DMS 273 treated with DMSO at 0.1 percent for 48 hours (cell line): Measurements from ENCODE around the gene ALDH1A1.

Experiments used
- DNase-seq: peaks from one replicate; lab custom pipeline; 2025; lab: John Stamatoyannopoulos, UW

ALDH1A1 gene

GRCh38 chr9:72979405-72980100 lies 26.7 kb upstream of the ALDH1A1 start:
- DNase-seq, result no peak

DNA sequence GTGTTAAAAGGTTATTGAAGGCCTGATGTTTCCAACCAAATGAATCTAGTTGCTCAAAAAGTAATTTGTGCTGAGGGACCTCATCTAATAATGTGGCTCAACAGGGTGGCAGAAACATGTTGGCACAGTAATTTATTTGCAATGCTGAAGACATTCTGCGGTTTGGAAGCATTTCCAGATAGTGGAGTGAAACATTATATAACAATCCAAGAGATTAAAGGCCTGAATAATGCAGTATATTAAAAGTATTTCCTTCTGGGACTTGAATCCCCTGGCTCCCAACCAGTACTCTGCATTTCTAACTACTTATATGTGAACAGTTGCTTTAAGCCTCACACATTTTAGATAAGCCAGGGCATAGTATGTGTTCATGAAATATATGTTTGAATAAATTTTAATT lies 25.9 kb upstream of the ALDH1A1 start:
- DNase-seq, result no peak

DNA sequence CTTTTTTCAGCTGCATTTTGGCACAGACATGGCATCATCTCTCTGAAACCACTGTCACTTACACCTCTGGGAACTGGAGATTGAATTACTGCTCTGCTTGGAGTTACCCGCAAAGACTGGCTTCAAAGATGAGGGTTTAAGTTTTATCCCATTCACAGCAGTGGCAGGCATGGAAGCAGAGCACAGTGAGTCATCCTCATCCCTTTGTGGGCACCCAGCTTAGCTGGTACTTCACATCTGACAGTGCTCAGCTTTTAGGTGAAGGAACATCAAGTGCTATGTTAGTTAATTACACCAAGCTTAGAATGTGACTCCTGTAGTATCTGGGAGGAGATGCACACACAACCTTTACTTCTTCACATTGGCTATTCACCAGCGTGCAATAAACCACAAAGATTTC lies 24.8 kb upstream of the ALDH1A1 start:
- DNase-seq, result no peak

GRCh38 chr9:72974501-72974900 lies 21.6 kb upstream of the ALDH1A1 start:
- DNase-seq, result no peak

DNA sequence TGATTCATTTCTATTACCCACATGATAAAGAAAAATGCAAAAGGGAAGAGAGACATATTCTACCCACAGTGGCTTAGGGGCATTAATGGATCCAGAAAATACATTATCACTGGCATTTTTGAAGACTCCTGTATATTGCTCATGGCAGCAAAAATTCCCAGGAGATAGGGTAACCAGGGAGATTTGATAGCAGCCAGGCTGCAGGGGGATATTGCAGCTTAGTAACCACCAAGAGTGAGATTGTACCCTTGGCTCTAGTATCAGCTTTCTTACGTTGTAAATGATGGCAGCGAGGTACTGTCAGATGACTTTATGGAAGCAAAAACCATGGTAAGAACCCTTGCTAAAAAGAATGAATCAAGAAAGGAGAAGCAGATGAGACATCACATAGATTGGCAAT lies 19.8 kb upstream of the ALDH1A1 start:
- DNase-seq, result no peak

DNA sequence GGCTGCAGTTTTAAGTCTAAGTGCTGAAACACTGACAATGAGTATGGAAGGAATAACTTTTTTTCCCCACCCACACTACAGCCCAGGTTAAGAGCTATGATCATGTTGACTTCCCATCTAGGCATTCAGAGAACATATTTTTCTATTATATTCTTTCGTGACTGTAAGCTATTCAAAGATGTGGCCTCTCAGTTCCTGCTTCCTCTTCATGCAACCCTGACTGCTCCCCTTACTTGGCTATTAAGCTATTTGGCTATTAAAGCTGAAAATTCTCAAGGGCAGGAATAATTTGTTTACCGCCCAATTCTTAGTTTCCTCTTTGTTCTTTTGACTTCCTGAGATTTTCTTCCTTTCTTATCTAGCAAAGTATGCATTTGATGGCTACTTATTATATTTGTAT lies 18.6 kb upstream of the ALDH1A1 start:
- no peak for DNase-seq

DNA sequence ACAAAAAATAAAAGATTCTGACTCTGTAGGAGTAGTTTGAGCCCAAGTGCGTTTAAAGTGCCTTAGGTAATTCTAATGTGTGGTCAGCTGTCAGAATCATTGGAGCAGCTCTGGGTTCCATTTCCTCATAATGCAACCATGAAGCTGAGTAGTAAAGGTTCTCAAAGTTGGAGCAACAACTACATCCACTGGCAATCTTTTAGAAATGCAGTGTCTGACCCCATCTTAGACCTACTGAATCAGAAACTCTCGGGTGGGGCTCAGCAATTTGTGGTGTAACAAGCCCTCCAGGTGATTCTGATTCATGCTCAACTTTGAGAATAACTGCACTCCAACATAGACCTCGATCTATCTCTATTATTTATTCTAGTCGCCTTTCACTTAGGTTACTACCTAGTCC lies 7.6 kb upstream of the ALDH1A1 start:
- no peak for DNase-seq

GRCh38 chr9:72958485-72959281 lies 5.8 kb upstream of the ALDH1A1 start:
- no peak for DNase-seq

GRCh38 chr9:72955571-72955970 lies 2.7 kb upstream of the ALDH1A1 start:
- DNase-seq, result no peak

- no peak for DNase-seq
These were observed 2.2 kb upstream of the ALDH1A1 start for GRCh38 chr9:72955126-72955455.

DNA sequence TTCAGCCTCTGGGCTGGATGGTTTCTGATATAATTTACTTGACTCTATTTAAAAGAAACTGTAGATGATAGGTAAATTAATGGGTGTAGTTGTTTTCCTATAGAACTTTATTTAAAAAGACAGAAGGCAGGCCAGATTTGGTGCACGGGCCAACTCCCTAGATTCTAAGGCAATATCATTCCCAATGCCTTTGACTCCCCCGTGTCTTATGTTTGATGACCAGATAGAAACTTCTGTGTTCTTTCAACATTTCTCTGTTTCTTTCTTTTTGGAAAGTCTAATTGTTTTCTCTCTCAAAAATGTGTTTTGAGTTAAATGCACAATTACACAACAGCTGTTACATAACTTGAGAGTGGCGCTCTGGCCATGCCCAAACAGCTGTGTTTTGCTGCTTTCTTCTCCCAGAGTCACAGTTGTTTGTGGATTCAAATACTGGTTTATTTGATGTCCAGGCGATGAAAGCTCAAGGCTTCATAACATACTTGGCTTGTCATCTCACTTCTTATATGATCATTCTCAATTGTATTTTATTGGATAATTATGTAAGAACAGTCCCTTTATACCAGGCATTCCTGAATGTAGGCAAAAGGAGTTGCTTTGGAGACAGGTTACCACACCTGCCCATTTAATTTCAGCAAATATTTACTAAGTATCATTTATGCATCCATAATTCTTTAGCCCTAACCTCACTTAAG lies 1.7 kb upstream of the ALDH1A1 start:
- no peak for DNase-seq

DNA sequence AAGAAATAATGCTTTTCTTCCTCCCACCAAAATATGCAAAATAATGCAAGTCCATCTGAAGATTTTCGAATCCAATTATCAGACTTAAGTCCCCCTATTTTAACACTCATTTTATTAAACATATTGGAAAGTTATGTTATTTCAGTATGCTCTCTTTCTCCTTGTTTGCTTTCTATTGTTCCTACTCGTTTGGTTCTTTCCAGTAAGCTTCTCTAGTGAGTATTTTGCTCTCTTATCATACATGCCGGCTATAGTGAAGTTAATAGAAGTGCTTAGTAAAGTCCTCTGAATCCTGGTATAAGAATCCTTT lies 517 bp downstream of the ALDH1A1 start:
- DNase-seq, result no peak

- DNase-seq, result no peak
These were observed 1.1 kb downstream of the ALDH1A1 start for GRCh38 chr9:72951520-72952380.

DNA sequence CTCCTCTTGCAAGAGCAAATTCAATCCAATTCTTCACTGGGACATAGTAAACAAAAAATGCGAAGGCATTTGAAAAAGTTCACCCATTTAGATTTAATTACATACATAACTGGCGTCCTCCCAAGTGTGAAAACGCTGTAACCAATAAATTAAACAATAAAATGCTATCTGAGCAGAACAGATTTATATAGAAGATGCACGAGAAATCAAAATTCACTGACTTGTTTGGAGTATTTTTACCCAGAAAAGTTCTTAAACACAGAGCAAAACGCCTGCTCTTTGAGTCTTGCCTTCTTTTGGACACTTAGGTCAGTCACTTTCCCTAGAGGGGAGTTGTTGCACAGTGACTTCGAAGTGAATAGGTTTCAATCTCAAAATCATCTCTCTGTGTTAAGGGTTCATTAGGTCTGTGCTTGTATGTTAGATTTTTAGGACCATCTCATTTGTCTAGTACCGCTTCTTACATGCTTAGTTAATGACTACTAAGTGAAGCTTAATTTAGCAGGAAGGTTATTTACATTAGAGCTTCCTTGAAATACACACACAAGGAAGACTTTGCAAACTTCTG lies 1.9 kb downstream of the ALDH1A1 start:
- DNase-seq, result no peak

DNA sequence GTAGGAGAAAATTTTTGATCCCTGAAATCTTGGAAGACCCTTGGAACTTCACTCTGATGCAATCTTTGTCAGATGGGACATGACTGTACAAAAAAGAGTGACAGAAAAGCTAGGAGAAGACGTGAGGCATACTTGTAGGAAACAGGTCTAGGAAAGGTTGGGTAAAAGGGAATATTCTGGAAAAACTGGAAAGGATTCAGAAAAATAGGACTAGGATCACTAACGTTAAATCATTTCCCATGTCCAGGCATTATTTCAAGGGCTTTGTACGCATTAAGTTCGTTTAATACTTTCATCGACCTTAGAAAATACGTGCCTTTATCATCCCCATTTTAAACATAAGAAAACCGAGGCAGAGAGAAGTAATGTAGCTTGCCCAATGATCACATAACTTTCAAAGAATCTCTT lies 2.9 kb downstream of the ALDH1A1 start:
- DNase-seq, result no peak

DNA sequence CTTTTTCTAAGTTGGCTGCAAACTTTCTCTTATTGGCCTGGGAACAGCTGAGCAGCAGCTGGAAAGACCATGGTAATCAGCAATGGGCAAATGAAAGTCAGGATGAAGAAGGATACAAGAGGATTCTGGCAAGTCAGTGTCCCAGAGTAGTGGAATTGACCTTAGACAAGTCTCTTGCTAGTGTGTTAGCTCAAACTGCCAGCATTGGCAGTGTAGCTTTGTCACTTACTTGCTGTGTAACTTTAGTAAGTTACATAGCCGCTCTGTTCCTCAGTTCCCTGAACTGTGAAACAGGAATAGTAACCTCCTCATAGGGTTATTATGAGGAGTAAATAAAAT lies 3.6 kb downstream of the ALDH1A1 start:
- DNase-seq, result no peak

DNA sequence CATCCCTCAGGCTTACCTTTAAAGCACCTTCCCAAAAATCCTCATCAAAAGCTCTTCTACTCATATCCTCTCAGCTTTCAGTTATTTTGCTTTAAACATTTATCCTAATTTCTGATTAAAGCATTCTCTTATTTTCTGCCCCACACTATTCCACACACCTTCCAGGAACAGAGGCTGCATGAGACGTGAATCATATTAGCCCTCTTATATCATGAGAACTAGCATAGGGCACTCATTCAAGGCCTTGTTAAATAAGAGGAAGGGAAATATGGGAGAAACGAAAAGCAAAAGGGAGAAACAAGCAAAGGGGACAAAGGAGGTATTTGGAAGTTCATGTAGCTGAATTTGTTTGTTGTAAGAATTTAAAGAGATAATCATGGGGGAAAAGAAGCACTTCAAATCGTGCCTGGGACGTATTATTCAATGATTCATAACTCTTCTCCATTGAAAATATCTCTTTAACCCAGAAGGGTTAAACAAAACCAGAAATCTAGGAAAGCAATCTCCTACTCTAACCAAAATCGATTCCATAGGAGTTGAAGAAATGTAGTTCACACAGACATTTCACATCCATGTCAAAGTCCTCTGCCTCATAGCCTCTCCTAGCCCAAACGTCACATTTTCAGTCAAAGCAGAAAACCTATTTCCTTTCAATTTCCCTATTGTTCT lies 4.1 kb downstream of the ALDH1A1 start:
- DNase-seq, result no peak

DNA sequence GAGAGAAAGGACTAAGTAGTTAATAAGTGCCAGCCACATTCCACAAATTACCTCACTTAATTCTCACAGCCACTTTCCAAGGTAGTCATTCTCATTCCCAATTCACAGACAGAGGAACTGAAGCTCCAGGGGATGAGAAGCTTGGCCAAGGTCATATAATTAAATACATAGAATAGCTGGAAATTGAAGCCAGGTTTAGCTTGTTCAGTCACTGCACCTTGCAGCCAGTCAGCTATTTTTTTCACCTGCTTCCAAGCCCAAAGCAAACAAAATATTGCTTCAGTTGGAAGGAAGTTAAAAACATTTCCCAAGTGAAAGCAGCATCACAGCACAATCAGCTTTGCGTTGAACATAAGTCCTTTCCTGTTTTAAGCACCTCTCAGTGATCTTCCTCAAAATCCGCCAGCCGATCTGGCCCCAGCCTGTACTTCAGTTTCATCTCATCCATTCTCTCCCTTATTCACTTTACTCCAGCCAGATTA lies 4.8 kb downstream of the ALDH1A1 start:
- DNase-seq, result no peak

DNA sequence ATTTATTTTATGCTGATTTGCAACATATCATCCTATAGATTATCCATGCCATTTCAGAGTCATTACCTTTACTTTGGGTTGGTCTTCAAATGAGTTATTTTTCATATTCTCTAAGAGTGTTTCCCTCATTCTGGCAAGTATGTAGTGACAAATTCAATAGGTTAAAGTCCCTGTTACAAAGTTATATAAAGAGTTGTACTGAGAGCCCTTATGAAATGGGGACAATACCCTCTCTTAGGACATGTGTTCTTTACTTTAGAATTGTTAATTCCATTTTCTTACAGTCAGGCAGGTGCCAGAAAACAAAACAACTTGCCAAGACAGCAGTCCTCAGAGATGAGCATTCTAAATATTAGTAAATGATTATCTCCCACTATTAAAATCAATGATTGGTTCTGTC lies 6.0 kb downstream of the ALDH1A1 start:
- DNase-seq, result no peak

GRCh38 chr9:72946318-72946717 lies 6.5 kb downstream of the ALDH1A1 start:
- no peak for DNase-seq

- no peak for DNase-seq
These were observed 7.5 kb downstream of the ALDH1A1 start for GRCh38 chr9:72945391-72945790.
